RPMI8226 (cell line): Measurements from ENCODE around the gene EXOSC6.
"Not testable (repeated sequence)": the region's sequence is repeated elsewhere in the genome, so short reads cannot be mapped to it uniquely, and the experiment has no call there.

ENCODE experiments used
- DNase-seq: peaks from one replicate; pipeline ENCODE4 v3.0.0-alpha.2; 2015

EXOSC6 gene

GRCh38 chr16:70254180-70254964, 2.6 kb upstream of the EXOSC6 start:
- no peak for DNase-seq

- peak; percentile 40 for DNase-seq
Measured at GRCh38 chr16:70253291-70254106, 1.8 kb upstream of the EXOSC6 start.

- no peak for DNase-seq
Measured at GRCh38 chr16:70252355-70252988, 732 bp upstream of the EXOSC6 start.

DNA sequence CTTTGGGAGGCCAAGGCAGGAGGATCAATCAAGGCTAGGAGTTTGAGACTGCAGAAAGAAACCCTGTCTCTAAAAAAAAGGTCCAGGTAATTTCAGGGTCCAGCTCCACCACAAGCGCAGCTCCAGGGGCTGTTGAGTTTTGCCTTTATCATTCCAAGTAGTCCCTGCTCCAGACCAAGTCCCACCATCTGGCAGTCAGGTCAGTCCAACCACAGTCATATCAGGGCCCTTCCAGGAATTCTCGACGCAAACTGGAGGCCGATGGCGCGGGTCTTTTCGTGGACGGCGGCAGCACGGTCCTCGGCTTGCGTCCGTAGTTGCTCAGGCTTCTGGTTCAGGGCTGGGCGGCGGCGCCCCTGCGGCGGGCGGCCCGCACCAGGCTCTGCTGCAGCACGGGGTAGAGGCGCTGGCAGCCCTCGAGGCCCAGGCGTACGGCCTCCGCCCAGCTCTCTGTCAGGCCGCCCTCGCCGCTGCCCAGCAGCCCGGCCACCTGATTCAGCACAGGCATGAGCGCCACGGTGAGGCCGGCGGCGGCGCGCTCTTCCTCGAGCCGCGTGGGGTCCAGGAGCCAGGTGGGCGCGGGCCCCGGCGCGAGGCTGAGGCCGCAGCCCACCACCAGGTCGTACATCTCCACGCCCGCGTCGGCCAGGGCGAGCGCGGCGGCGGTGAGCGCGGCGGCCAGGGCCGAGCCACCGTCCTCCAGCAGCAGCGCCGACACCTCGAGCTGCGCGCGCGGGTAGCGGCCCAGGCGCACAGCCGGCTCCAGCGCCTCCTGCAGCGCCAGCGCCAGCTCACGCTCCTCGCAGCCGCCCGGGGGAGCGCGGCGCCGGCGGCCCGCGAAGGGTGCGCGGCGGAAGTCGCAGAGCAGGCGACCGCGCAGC, 752 bp downstream of the EXOSC6 start:
- peak; percentile 70 for DNase-seq

DNA sequence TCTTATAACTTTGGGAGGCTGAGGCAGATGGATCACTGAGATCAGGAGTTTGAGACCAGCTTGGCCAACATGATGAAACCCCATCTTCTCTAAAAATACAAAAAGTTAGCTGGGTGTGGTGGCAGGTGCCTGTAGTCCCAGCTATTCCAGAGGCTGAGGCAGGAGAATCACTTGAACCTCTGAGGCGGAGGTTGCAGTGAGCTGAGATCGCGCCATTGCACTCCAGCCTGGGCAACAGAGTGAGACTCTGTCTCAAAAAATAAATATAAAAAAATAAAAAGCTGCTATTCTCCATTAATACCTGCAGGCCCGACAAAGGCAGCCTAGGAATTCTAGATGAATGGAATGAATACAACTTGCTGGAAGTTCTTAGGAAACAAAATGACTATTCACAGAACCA, 2.0 kb downstream of the EXOSC6 start:
- not testable (repeated sequence) for DNase-seq

GRCh38 chr16:70238773-70239172, 13.0 kb downstream of the EXOSC6 start:
- not testable (repeated sequence) for DNase-seq

DNA sequence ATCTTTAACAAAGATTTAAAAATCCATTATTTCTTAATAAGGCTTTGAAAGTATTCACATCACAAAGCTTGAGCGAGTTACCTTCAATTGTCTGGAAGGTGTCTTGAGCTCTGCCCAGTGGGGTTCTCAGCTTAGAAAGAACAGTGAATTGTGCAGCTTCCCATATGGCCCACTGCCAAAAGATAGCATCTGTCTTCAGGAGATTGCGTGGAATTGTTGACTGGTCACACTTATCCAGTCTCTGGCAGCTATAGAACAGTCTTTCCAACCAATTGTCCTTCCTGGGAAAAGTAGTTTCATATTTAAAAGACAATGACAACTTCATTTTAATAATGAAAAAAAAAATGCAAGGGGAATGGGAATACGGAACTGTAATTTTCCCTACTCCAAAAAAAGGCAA, 19.9 kb downstream of the EXOSC6 start:
- DNase-seq: not testable (repeated sequence)

- not testable (repeated sequence) for DNase-seq
Measured at GRCh38 chr16:70226024-70226423, 25.7 kb downstream of the EXOSC6 start.

GRCh38 chr16:70225430-70225829, 26.3 kb downstream of the EXOSC6 start:
- not testable (repeated sequence) for DNase-seq

DNA sequence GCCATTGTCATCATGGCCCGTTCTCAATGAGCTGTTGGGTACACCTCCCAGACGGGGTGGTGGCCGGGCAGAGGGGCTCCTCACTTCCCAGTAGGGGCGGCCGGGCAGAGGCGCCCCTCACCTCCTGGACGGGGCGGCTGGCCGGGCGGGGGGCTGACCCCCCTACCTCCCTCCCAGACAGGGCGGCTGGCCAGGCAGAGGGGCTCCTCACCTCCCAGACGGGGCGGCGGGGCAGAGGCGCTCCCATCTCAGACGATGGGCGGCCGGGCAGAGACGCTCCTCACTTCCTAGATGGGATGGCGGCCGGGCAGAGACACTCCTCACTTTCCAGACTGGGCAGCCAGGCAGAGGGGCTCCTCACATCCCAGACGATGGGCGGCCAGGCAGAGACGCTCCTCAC, 27.1 kb downstream of the EXOSC6 start:
- DNase-seq: not testable (repeated sequence)

DNA sequence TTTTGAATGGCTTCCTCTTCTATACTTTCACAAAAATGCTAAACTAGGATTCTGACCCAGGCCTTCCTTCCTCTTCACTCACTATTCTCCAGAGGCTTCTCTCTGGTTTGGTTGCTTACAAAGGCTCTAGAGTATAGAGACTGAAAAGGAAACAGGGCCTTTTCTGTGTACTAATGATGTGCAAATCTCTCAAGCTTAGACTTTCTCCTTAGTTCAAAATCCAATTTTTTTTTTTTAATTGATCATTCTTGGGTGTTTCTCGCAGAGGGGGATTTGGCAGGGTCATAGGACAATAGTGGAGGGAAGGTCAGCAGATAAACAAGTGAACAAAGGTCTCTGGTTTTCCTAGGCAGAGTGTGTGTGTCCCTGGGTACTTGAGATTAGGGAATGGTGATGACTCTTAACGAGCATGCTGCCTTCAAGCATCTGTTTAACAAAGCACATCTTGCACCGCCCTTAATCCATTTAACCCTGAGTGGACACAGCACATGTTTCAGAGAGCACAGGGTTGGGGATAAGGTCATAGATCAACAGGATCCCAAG, 27.7 kb downstream of the EXOSC6 start:
- DNase-seq: not testable (repeated sequence)

DNA sequence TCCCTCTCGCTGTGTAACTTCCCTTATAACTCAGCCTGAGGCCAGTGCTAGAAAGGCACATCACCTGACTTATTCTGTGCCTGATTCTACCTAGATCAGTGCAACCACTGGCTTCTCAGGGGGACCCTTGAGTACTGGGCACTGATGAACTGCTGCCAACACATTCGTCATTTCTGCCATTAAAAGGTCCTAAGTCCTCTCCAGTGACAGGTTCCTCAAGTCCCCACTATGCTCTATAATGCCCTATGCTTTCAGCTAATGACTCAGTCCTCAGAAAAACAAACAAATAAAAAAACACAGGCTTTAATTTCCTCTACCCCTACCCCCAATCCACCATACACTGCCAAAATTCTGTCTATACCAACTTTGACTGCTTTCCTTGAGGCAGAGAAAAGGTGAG, 28.5 kb downstream of the EXOSC6 start:
- DNase-seq: not testable (repeated sequence)

DNA sequence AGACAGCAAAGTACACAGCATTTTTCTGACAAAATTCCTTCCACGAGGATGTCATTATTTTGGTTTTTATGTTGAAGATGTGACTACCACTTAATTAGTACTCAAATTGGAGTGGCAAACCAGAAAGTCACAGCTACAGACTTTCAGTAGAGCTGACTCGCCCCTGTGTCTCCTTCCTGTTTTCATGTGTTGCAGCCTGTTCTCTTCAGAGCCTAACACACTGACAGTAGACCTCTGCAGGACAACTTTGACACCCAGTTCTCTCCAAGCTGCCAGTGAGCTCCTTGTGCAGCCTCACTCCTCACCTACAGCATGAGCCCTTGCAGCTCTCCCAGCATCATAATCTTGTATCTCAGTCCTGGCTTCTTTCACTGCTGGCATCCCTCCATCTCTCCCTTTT, 29.2 kb downstream of the EXOSC6 start:
- not testable (repeated sequence) for DNase-seq

DNA sequence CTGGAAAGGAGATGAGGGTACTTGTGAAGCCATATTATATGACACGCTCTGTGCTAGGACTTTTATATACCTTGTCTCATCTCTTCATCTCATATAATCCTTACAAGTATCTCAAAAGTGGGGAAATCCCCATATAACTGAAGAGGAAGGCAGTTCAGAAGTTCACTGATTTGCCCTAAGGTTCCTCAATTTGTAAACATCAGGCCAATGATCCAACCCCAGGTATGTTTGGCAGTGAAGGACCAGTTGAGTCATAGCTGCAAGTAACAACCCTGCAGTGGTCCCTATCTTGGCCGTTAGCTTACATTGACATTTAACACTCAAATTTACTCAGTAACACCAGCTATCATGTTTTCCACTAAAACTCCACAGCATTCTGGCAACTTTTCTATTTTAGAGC, 33.2 kb downstream of the EXOSC6 start:
- DNase-seq: not testable (repeated sequence)

DNA sequence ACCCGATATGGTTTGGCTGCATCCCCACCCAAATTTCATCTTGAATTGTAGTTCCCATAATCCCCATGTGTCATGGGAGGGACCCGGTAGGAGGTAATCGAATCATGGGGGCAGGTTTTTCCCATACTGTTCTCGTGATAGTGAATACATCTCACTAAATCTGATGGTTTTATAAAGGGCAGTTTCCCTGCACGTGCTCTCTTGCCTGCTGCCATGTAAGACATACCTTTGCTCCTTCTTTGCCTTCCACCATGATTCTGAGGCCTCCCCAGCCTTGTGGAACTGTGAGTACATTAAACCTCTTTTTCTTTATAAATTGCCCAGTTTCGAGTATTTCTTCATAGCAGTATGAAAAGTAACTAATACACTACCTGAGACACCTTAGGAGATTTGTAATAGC, 45.4 kb downstream of the EXOSC6 start:
- DNase-seq: not testable (repeated sequence)

GRCh38 chr16:70204668-70205405, 46.9 kb downstream of the EXOSC6 start:
- not testable (repeated sequence) for DNase-seq

GRCh38 chr16:70204010-70204409, 47.7 kb downstream of the EXOSC6 start:
- not testable (repeated sequence) for DNase-seq

DNA sequence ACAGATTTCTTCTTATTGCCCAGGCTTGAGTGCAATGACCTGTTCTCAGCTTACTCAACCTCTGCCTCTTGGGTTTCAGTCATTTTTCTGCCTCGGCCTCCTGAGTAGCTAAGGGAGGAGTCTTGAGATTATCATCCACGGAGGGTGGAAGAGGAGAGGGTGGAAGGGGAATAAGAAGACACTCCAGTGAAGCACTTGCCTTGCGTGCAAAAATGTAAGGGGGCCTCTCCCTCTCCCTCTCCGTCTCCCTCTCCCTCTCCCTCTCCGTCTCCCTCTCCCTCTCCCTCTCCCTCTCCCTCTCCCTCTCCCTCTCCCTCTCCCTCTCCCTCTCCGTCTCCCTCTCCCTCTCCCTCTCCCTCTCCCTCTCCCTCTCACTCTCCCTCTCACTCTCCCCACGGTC, 48.2 kb downstream of the EXOSC6 start:
- not testable (repeated sequence) for DNase-seq

- not testable (repeated sequence) for DNase-seq
Measured at GRCh38 chr16:70200063-70200462, 51.7 kb downstream of the EXOSC6 start.

- DNase-seq: not testable (repeated sequence)
Measured at GRCh38 chr16:70199170-70199569, 52.6 kb downstream of the EXOSC6 start.

DNA sequence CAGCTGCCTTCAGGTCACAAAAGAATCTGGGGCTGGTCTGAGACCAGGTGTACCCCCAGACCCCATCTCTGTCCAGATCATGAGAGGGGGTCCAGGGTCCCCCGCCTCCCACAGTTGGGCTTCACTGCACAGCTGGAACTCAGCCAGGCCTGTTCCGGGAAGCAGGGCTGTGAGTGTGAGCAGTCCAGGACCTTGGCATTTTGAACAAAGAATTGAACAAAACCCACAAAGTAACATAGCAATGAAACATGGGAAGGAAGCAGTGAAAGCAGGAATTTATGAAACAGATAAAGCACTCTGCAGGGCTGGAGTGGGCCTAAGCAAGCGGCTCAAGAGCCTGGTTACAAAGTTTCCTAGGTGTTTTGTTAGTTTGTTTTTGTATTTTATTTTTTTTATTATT, 53.1 kb downstream of the EXOSC6 start:
- DNase-seq: not testable (repeated sequence)
